KOPT-K1 (cell line): ENCODE measurements around the gene PIK3C2B.

Experiments used
- H3K27ac ChIP-seq: fragments of 200-600 bp; sonication (generic); 2 replicates; pipeline ENCODE4 v1.5.1; 2016; ENCODE audit warnings: antibody characterized with exemption, mild to moderate bottlenecking, low read depth, low read length; ENCODE audit not compliant: poor library complexity, severe bottlenecking
- H3K36me3 ChIP-seq: fragments of 200-600 bp; sonication (generic); 2 replicates; pipeline ENCODE4 v1.5.1; 2017; ENCODE audit warnings: antibody characterized with exemption, mild to moderate bottlenecking, low read length, moderate library complexity; ENCODE audit not compliant: insufficient read depth
- H3K9me3 ChIP-seq: fragments of 200-600 bp; sonication (generic); 2 replicates; pipeline ENCODE4 v1.5.1; 2017; ENCODE audit warnings: antibody characterized with exemption, low read length, mild to moderate bottlenecking; ENCODE audit not compliant: insufficient read depth, poor library complexity, severe bottlenecking

Gene PIK3C2B

GRCh38 chr1:204448344-204448964, 46.2 kb downstream of the PIK3C2B start:
- peaks cover 53% of the 10 kb centered on the region for H3K36me3 ChIP-seq
- H3K27ac ChIP-seq = no peak overlapping the region
- H3K9me3 ChIP-seq = no peaks in the 10 kb centered on the region

GRCh38 chr1:204447736-204448135, 46.9 kb downstream of the PIK3C2B start:
- H3K9me3 ChIP-seq = no peaks in the 10 kb centered on the region
- H3K36me3 ChIP-seq = peaks cover 60% of the 10 kb centered on the region
- H3K27ac ChIP-seq = no peak overlapping the region

GRCh38 chr1:204447190-204447589, 47.4 kb downstream of the PIK3C2B start:
- Histone ChIP-seq H3K9me3 (no peaks in the 10 kb centered on the region), H3K36me3 (peaks cover 66% of the 10 kb centered on the region), H3K27ac (no peak overlapping the region)

GRCh38 chr1:204446413-204447111, 48.0 kb downstream of the PIK3C2B start:
- H3K9me3 ChIP-seq = no peaks in the 10 kb centered on the region
- peaks cover 72% of the 10 kb centered on the region for H3K36me3 ChIP-seq
- peak overlapping the region; percentile 10 for H3K27ac ChIP-seq

GRCh38 chr1:204445860-204446412, 48.7 kb downstream of the PIK3C2B start:
- H3K9me3 ChIP-seq = no peaks in the 10 kb centered on the region
- peaks cover 78% of the 10 kb centered on the region for H3K36me3 ChIP-seq
- no peak overlapping the region for H3K27ac ChIP-seq
